Astrocyte (in vitro differentiated cells and primary cell): Measurements from ENCODE around the gene GRAMD2A. TPM values are rescaled to one million over a fixed set of nuclear protein-coding genes. Genes with fewer than 3 reads are reported as not detected.

Experiments used
- DNase-seq: peaks from one replicate; pipeline ENCODE4 v3.0.0-alpha.2; 2010; ENCODE audit warnings: low read depth
- FAIRE-seq: peaks from 2 replicates; lab custom pipeline; 2011; peaks lifted over from hg19 to GRCh38; lab: Jason Lieb, UNC
- H2AFZ ChIP-seq: 2 replicates; pipeline ENCODE4 v1.6.0; 2012; ENCODE audit warnings: low read depth, low read length, inconsistent platforms
- H3K27ac ChIP-seq: 2 replicates; pipeline ENCODE4 v1.5.1; 2011; ENCODE audit warnings: low read depth, low read length, inconsistent platforms
- H3K27me3 ChIP-seq: 2 replicates; pipeline ENCODE4 v1.6.0; 2011; ENCODE audit warnings: low read length, inconsistent platforms; ENCODE audit not compliant: insufficient read depth
- H3K36me3 ChIP-seq: 2 replicates; pipeline ENCODE4 v1.5.1; 2011; ENCODE audit warnings: low read length, inconsistent platforms; ENCODE audit not compliant: insufficient read depth
- H3K4me1 ChIP-seq: 2 replicates; pipeline ENCODE4 v1.5.1; 2011; ENCODE audit warnings: low read length, inconsistent platforms; ENCODE audit not compliant: insufficient read depth
- H3K4me2 ChIP-seq: 2 replicates; pipeline ENCODE4 v1.6.0; 2012; ENCODE audit warnings: low read length, inconsistent platforms
- H3K4me3 ChIP-seq: 2 replicates; pipeline ENCODE4 v1.5.1; 2011; ENCODE audit warnings: low read depth, mild to moderate bottlenecking, low read length, inconsistent platforms; ENCODE audit not compliant: insufficient read depth
- H3K79me2 ChIP-seq: 2 replicates; pipeline ENCODE4 v1.6.0; 2012; ENCODE audit warnings: mild to moderate bottlenecking, low read length, inconsistent platforms; ENCODE audit not compliant: insufficient read depth
- H3K9ac ChIP-seq: 2 replicates; pipeline ENCODE4 v1.6.0; 2012; ENCODE audit warnings: mild to moderate bottlenecking, low read length, inconsistent platforms
- H3K9me3 ChIP-seq: 2 replicates; pipeline ENCODE4 v1.5.1; 2012; ENCODE audit warnings: low read depth, mild to moderate bottlenecking, low read length, inconsistent platforms; ENCODE audit not compliant: insufficient read depth
- H4K20me1 ChIP-seq: 2 replicates; pipeline ENCODE4 v1.6.0; 2012; ENCODE audit warnings: low read length, inconsistent platforms; ENCODE audit not compliant: insufficient read depth
- H3K27ac Mint-ChIP-seq: one replicate; pipeline ENCODE4 v1.8.0; 2021; ENCODE audit warnings: mild to moderate bottlenecking, mixed read lengths; ENCODE audit not compliant: unreplicated experiment
- H3K27me3 Mint-ChIP-seq: one replicate; pipeline ENCODE4 v1.8.0; 2021; ENCODE audit warnings: low read depth, mixed read lengths; ENCODE audit not compliant: unreplicated experiment
- H3K36me3 Mint-ChIP-seq: one replicate; pipeline ENCODE4 v1.8.0; 2021; ENCODE audit warnings: low read depth, mixed read lengths; ENCODE audit not compliant: unreplicated experiment
- H3K4me1 Mint-ChIP-seq: one replicate; pipeline ENCODE4 v1.8.0; 2021; ENCODE audit warnings: low read depth, mixed read lengths; ENCODE audit not compliant: unreplicated experiment
- H3K4me3 Mint-ChIP-seq: one replicate; pipeline ENCODE4 v1.8.0; 2021; ENCODE audit warnings: mild to moderate bottlenecking, moderate library complexity, mixed read lengths; ENCODE audit not compliant: unreplicated experiment
- H3K9me3 Mint-ChIP-seq: one replicate; pipeline ENCODE4 v1.8.0; 2021; ENCODE audit warnings: mild to moderate bottlenecking, mixed read lengths; ENCODE audit not compliant: unreplicated experiment
- CTCF ChIP-seq: IDR thresholded peaks from 2 replicates; pipeline ENCODE4 v1.5.1; 2011; ENCODE audit warnings: low read depth, mild to moderate bottlenecking, inconsistent platforms, low read length, moderate library complexity; ENCODE audit not compliant: insufficient read depth
- EZH2 ChIP-seq: IDR thresholded peaks from 2 replicates; pipeline ENCODE4 v1.6.1; 2012; ENCODE audit warnings: mild to moderate bottlenecking, low read length, inconsistent platforms; ENCODE audit not compliant: insufficient read depth
- total RNA-seq: library from RNA; stranded (reverse); gene quantifications from 2 replicates; pipeline ENCODE4 v1.2.1, GENCODE V29; 2021

GRAMD2A gene
- total RNA-seq, 1 donor from 2014 or later = 0.68 TPM

DNA sequence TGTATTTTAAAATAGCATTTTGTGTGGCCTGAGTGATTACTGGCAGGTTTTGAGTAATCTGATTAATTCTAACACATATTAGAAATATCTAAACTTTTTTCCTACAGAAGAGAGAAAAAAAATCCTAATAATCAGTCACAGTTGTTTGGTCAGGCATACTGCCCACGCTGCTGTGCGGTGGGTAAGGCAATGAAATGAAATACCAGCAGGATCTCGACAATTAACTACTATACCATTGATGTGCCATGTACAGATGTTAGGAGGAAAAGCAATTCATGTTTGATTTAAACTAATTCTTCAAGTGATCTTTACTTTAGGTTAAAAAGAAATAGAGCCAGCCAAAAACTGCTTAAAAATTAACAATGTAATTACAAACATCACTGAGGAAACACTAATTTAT, 5.2 kb downstream of the GRAMD2A start:
- Mint-ChIP-seq H3K36me3 (no peaks in the 10 kb centered on the region), H3K4me1 (no peaks in the 10 kb centered on the region), H3K4me3 (no peak overlapping the region), H3K9me3 (no peaks in the 10 kb centered on the region), H3K27me3 (no peaks in the 10 kb centered on the region), H3K27ac (no peak overlapping the region)
- H3K4me2 ChIP-seq = no peak overlapping the region
- FAIRE-seq (no peak), DNase-seq (no peak)
- H3K9me3 ChIP-seq = no peaks in the 10 kb centered on the region
- H3K4me1 ChIP-seq = no peaks in the 10 kb centered on the region
- H3K27ac ChIP-seq = no peak overlapping the region
- H3K36me3 ChIP-seq = no peaks in the 10 kb centered on the region
- peaks cover 8% of the 10 kb centered on the region for H3K27me3 ChIP-seq
- H3K79me2 ChIP-seq = no peaks in the 10 kb centered on the region
- no peak overlapping the region for H3K9ac ChIP-seq
- no peak overlapping the region for H2AFZ ChIP-seq
- H4K20me1 ChIP-seq = peaks cover 9% of the 10 kb centered on the region
- H3K4me3 ChIP-seq = no peak overlapping the region
- TF ChIP-seq EZH2 (no peak), CTCF (no peak)

DNA sequence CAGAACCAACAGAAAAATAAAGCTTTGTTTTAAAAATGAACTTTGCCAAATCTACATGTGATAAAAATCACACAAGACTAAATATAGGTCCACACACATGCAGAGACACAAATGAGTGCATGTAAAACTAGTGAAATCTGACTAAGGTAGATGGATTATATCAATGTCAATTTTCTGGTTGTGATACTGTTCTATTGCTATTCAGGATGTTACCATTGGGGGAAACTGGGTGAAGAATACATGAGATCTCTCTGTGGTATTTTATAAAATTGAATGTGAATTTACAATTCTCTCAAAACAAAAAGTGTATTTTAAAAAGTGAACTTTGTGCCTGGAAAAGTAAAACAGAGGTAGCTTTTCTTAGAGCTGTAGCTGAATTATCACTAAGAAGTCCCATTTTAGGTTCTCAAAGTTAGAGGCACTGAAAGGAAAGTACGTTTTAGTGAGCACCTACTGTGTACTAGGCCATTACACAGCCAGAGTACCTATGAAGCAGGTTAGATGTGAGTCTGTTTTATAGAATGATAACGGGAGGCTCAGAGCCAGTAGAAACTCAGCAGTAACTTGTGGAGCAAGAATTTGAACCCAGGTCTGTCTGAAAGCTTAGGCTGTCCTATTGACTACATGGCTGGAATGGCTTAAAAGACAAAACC, 8.2 kb downstream of the GRAMD2A start:
- no peaks in the 10 kb centered on the region for H3K9me3 ChIP-seq
- no peaks in the 10 kb centered on the region for H3K9me3 Mint-ChIP-seq
- H3K9ac ChIP-seq = no peak overlapping the region
- H3K27ac Mint-ChIP-seq = no peak overlapping the region
- DNase-seq = no peak
- no peak for TF ChIP-seq CTCF
- TF ChIP-seq EZH2 = no peak
- peaks cover 12% of the 10 kb centered on the region for H3K27me3 ChIP-seq
- no peaks in the 10 kb centered on the region for H3K79me2 ChIP-seq
- no peak overlapping the region for H3K27ac ChIP-seq
- H3K27me3 Mint-ChIP-seq = no peaks in the 10 kb centered on the region
- H3K4me1 ChIP-seq = peaks cover 3% of the 10 kb centered on the region
- no peaks in the 10 kb centered on the region for H4K20me1 ChIP-seq
- H3K36me3 Mint-ChIP-seq = no peaks in the 10 kb centered on the region
- H2AFZ ChIP-seq = no peak overlapping the region
- H3K4me3 Mint-ChIP-seq = no peak overlapping the region
- no peak overlapping the region for H3K4me2 ChIP-seq
- H3K4me1 Mint-ChIP-seq = no peaks in the 10 kb centered on the region
- FAIRE-seq = no peak
- H3K36me3 ChIP-seq = no peaks in the 10 kb centered on the region
- no peak overlapping the region for H3K4me3 ChIP-seq

DNA sequence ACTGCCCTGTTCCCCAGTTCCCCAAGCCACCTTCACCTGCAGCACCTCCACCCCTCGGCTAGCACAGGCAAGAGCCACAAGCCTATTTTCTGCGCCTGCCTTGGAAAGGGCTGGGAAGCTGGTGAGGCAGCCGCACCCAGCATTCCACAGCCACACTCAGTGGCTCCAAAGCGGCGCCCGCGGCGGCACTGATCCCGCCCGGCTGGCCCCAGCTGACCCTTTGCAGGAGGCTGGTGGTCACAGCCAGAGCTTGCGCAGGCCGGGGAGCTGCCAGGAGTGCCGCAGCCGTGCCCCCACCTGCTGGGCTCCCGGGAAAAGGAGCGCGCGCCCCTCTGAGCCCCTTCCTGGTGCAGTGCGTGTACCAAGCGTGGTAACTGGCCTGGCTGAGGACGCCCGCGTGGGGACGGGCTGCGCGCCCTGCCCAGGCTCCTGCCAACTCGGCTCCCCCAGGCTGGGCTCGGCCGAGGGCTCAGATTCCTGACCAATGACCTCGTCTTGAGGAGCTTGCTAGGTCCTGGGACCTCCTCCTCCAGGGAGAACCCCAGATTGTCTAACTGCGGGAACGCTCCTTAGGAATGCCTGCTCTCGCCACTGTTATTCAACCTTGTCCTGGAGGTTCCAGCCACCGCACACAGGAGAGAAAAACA, 13.3 kb downstream of the GRAMD2A start:
- no peaks in the 10 kb centered on the region for H3K36me3 ChIP-seq
- no peak overlapping the region for H3K27ac Mint-ChIP-seq
- DNase-seq (peak; percentile 32), FAIRE-seq (no peak)
- no peaks in the 10 kb centered on the region for H3K79me2 ChIP-seq
- H3K9ac ChIP-seq = no peak overlapping the region
- H3K27me3 ChIP-seq = peaks cover 16% of the 10 kb centered on the region
- no peak overlapping the region for H3K27ac ChIP-seq
- no peaks in the 10 kb centered on the region for H3K9me3 Mint-ChIP-seq
- TF ChIP-seq CTCF (no peak), EZH2 (no peak)
- H3K4me3 ChIP-seq = peak overlapping the region; percentile 35
- H3K4me3 Mint-ChIP-seq = no peak overlapping the region
- no peaks in the 10 kb centered on the region for H3K4me1 Mint-ChIP-seq
- H3K4me1 ChIP-seq = peaks cover 11% of the 10 kb centered on the region
- H3K4me2 ChIP-seq = peak overlapping the region; percentile 80
- no peaks in the 10 kb centered on the region for H3K9me3 ChIP-seq
- no peaks in the 10 kb centered on the region for H3K36me3 Mint-ChIP-seq
- no peaks in the 10 kb centered on the region for H4K20me1 ChIP-seq
- H3K27me3 Mint-ChIP-seq = no peaks in the 10 kb centered on the region
- peak overlapping the region; percentile 76 for H2AFZ ChIP-seq
